GM18861 (cell line): ENCODE data around the gene TTLL11.

Experiments
- ATAC-seq: cut with Tn5 transposase; IDR thresholded peaks from one replicate; pipeline ENCODE4 v1.9.1; 2021; ENCODE audit not compliant: unreplicated experiment

TTLL11 gene

DNA sequence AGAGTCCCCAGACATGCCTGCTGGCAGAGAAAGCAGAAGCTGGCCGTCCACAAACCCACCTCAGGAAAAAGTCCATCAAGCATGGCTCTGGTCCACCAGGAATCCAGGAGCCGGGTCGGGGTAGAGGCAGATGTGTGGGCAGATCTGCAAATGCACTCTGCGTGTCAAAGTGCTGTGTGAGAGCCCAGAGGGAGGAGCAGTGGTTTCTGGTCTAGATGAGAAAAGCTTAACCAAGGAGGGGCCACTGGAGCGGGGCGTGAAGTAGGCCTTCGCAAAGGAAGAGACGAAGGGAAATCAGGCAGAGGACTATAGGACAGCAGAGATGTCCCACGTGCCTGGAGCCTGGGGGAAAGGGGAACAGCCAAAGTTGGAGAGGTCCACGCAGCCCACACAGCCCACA is 40.0 kb downstream of the TTLL11 start:
- no peak for ATAC-seq

DNA sequence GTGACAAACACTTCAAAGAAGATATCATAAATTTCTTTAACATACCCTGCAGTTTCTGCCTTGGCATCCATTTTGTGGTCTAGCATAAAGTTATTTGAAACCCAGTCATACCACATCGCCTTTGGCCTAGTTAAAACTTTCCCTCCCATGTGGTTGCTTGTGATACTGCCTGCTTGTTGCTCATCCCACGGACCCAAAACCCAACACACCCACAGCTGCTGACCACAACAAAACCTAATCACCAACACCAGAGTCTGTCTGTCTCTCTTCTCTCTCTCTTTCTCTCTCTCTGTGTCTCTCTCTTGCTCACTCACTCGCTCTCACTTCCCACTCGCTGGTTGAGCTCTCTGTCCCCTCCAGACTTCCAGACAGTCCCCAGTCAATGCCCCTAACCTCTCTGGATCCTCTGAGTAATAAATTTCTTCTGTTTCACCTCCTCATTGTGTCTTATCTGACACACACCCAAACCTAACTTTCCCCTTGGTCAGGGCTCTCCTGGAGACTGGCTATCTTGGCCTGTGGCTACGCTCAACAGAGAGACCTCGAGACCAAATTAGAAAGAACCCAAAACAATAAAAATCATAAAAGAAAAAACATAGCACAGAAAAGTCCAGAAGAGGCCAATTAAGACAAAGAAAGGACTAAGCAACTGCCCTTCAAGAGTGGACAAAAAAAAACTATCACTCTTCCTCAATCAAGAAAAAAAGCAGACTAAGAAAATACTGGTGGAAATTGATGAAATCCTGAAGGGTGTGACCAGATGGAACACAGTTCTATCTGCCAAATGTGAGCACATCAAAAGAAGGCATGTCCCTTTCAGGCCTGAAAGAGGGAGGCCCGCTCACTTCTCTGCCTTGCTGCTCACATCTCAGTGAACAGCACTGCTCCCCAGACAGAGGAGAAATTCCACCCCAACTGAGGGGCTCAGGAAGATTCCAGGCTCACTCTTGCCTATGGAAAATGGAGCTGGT is 41.5 kb downstream of the TTLL11 start:
- ATAC-seq = no peak

DNA sequence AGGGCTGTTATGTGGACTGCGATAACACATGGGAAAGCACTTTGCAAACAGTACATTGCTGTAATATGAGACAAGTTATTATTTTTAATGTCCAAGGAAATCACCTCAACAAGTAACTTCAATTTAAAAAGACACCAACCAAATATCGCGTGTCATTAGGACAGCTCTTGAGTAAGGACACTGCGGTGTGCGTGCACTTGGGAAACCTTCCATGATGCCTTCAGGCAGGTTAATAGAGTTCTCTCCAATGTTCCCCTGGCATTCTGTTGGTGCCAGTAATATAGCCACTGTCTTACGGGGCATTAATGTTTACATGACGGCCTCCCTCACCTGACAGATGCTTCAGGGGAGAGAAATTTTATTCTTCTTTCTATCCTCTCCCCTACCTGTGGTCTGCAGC is 42.9 kb downstream of the TTLL11 start:
- no peak for ATAC-seq

DNA sequence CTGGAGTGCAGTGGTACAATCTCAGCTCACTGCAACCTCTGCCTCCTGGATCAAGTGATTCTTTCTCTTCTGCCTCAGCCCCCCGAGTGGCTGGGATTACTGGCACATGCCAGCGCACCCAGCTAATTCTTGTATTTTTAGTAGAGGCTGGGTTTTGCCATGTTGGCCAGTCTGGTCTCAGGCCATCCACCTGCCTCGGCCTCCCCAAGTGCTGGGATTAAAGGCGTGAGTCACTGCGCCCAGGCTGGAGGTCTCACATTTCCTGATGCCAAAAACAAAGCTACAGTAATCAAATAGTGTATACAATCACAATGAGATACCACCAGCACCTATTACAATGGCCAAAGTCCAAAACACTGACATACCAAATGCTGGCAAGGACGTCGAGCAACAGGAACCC is 51.1 kb downstream of the TTLL11 start:
- ATAC-seq = no peak

DNA sequence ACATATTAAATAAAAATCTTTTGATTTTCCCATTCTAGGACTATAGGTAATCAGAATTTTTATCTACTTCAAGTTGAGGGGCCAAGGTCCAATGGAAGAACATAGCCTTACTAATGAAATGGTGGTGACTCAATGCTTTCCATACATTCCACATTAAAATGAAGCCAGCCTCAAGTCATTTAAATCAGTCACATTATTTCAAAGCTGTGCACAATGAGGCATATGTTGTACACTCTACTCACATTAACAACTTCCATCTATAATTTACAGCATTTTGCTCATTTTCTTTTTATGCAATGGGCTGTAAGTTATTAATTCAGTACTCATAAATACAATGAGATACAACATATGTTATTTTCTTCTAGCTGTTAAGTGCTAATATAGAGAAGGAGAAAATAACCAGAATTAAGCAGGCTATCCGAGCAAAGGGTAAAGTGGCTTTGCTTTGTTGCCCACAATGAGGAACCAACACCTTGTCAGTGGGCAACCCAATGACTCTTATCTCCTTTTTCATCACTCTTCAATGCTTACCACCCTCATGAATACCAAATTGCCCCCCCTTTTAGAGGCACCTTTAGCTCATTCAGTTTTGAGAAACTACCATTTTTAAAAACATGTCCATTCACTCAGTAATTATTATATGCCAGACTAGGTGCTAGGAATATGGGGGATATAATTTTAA is 52.4 kb downstream of the TTLL11 start:
- no peak for ATAC-seq

DNA sequence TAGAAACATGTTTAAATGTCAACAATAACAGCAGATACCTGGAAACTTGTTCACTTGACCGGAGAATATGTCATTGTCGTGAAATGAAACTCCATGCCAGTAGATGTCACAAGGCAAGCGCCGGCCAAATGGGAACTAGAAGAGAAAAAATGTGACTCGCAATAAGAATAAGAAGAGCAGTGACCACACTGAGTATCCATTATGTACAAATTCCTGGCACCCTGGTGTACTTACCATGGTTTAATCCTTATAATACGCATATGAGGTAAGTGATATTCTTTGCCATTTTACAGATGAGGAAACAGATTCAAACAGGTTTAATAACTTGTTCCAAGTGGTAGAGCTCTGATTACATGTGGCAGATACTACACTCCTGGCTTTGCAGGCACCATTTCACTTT is 53.9 kb downstream of the TTLL11 start:
- ATAC-seq = no peak

DNA sequence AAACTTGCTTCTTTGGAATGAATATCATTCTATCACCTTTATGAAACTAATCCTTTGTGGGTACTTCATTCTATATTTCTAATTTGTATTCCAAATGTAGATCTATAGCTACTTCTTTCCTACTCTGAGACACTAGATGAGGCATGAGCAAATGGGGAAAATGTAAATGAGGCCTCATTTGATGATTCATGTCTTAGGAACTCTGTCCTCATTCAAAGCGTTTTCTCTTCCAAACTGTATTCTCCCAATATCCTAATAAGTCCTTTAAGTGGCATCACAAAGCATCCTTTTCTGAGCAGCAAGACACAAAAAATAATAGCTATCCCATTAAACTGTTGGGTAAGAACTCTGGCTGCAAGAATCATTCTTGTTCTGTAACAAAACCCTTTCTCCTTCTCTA is 56.1 kb downstream of the TTLL11 start:
- ATAC-seq = no peak

DNA sequence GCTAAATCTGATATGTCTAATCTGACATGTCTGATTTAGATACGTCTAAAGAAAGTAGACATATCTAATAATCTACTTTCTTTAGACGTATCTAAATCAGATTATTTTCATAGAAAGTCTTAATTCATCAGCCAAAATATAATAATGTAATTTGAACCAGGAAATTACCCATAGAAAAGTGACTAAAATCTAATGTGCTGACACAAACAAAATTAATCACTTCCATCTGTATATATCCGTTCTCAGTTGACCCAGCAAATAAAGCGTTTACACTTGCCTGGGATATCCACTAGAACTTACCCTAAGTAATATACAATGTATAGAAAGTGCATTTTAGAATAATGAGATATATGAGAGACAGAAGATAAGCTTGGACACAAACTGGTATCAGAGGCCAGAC is 56.7 kb downstream of the TTLL11 start:
- ATAC-seq = no peak

DNA sequence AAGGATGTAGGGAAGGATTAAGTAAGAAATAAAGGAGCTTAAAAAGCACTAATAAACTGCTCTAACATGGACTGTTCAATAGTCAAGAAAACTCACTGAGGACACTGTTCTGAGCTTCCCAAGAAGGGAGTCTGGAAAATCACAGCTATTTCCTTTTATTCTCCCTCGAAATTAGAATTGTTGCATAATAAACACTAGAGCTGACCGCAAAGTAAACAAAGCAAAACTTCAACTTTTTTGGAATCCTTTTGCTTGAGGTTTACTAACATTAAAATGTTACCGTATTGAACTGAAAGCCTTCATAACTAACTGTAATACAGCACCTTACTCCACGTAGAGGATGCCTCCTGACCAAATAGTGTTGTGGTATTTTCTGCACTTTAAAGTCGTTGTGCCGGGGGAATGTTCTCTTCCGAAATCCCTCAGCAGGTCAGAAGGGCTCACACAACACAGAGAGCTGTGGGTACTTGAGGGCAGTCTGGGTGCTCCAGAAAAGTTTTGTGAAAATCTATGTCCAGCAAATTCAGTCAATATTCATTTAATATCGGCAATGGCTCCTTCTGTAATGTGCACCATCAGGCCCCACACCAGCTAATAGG is 59.2 kb downstream of the TTLL11 start:
- no peak for ATAC-seq

DNA sequence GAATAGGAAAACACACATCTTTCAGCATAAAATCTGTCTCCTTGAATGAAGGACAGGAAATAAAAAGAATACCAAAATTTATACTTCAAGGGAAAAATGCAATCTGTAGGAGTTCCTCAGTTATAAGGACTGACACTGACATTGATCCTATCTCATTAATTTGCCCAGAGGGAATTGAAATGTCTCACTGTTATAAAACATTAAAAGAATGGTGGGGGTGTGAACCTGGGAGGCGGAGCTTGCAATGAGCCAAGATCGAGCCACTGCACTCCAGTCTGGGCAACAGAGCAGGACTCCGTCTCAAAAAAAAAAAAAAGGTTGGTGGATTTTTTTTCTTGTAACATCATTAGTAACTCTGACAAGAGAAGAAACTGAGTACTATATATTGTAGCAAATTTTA is 60.8 kb downstream of the TTLL11 start:
- no peak for ATAC-seq

DNA sequence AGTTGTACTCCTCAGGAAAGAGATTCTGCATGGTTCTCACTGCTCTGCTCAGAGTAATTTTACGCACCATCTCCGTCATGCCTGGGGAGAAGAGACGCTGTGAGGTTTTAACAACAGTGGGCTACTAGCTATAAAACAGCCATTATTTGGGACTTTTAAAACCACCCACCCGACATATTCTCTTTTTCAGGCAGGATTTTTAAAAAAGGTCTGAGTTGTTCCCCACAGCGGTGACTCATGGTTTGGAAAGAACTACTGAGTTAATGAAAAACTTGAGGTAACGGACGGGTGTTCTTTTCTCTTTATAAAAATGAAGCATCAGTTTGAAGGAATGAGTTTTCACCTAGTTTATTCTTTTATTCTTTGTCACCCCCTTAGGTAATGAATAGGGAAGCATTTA is 61.3 kb downstream of the TTLL11 start:
- no peak for ATAC-seq

DNA sequence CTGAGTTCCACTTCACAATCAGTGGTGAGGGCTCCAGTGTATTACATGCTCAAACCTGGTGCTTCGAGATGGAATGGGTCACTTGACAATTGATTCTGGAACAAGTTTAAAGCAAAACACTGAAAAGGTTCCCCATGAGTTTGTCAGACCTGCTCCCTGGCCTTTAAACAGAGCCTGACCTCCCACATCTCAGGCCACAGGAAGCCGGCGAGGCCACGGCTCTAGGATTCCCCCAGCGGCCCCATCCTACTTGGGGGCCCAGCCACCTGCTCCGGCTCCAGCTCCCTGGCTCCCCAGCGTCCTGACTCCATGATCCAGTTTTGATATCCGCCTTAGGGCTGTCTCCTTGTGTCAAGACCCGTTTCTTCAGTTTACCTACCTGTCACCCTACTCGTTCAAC is 62.0 kb downstream of the TTLL11 start:
- no peak for ATAC-seq

DNA sequence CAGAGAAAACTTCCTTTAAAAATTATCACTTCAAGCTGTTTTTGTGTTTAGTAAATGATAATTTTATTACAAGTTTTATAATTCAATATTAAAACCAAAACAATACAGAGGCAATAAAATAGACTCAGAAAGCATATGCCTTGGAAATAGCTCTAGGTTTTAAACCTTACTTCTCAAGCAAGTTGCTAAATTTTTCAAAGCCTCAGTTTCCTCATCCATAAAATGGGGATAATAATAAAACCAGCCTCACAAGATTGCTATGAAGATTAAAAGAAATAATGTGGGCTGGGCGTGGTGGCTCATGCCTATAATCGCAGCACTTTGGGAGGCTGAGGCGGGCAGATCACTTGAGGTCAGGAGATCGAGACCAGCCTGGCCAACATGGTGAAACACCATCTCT is 62.8 kb downstream of the TTLL11 start:
- ATAC-seq = no peak

DNA sequence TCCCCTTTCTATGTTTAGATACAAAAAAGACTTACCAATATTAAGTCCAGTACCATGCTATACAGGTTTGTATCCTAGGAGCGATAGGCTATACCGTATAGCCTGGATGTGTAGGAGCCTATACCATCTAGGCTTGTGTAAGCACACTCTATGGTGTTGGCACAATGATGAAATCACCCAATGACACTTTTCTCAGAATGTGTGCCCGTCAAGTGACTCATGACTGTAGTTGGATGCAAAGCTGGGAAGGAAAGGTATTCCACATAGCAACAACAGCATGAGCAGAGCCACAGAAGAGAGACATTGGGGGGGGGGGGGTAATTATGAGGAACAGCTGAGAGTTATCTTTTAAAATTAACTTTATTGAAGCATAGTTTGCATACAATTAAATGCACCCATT is 63.2 kb downstream of the TTLL11 start:
- no peak for ATAC-seq

DNA sequence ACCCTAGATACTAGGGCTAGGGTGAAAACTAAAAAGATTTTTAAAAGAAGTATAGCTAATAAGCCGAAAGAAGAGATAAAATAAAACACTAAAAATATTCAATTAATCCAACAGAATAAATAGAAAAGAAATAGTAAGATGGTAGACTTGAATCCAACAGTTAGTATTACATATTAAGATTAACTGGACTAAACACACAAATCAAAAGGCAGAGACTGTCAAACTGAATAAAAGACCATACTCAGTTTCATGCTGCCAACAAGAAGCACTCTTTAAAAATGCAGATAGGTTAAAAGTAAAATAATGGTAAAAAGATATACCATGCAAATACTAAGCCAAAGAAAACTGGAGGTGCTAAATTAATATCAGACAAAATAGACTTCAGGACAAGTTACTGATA is 65.0 kb downstream of the TTLL11 start:
- no peak for ATAC-seq

DNA sequence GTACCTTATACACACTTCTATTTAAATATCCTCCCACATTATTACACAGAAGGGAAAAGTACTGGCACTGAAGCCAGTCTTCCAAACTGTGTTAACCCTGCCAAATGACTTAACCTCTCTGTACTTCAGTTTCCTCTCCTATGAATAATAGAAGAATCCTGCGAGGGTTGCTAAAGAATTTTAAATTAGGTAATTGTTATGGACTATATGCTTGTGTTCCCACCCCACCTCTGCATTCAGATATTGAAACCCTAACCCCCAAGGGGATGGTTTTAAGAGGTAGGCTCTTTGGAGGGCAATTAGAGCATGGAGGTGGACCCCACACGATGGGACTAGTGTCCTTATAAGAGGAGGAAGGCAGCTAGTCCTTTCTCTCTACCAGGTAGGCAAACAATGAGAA is 72.7 kb downstream of the TTLL11 start:
- no peak for ATAC-seq

DNA sequence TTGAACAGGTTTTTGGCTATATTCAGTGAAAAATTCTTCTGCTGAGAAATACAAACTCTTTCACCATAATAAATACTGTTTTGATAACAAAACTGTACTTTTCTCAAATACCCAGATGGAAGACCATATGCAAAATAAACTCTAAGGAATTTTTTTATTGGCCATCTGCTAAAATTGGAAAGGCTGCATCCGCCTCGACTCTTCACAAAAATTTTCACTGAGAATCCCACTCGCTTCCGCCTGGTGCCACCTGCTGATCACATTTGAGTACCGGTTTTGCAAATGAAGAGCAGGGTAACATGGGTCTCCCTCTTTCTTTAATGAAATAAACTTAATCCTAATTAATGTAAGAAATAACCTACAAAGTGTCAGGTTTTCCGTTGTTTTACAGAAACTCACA is 76.4 kb downstream of the TTLL11 start:
- no peak for ATAC-seq

DNA sequence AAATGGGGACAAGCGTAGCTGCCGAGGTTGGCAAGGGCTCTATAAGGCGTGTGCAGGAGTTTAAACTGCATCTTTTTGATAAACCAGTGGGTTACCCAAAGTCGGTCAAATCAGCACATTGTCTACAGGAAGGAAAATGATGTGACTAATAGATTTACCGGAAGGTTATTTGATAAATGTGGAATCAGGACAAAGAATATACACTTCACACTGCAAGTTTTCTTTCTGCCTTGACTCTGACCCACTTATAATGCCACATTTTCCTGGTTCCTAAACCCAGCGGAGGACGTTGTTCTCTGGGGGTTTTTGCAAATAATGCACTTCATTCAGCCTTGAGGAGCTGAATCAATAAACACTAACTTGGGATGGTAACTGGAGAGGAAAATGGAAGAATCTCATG is 76.8 kb downstream of the TTLL11 start:
- ATAC-seq = no peak

DNA sequence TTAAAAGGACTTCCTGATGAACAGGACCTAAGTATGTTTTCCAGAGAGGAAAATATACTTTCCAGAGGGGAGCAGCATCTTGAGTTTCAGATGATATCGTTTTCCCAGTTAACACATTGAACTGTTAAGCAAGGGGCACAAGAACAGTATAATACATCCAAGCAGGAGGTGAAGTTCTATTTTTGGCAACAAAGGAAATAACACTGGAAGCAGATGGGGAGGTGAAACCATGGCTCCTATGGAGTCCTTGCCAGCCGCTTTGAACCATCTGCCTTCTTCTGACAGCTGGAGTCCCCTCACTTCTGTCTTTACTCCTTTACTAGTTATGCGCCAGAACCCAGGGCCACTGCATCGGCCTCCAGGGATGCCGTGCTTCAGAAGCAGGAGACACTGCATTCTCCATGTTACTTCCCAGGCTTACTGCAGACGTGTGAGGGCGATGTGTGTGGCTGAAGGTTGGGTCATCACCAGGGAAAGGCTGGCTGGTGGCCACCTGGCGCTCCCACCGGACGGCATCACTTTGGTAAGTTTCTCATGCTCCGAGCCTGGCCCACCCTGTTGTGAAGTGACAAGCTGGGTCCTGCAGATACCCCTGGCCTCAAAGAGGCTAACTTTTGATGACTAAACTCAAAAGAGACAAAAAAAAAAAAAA is 77.8 kb downstream of the TTLL11 start:
- ATAC-seq = no peak

DNA sequence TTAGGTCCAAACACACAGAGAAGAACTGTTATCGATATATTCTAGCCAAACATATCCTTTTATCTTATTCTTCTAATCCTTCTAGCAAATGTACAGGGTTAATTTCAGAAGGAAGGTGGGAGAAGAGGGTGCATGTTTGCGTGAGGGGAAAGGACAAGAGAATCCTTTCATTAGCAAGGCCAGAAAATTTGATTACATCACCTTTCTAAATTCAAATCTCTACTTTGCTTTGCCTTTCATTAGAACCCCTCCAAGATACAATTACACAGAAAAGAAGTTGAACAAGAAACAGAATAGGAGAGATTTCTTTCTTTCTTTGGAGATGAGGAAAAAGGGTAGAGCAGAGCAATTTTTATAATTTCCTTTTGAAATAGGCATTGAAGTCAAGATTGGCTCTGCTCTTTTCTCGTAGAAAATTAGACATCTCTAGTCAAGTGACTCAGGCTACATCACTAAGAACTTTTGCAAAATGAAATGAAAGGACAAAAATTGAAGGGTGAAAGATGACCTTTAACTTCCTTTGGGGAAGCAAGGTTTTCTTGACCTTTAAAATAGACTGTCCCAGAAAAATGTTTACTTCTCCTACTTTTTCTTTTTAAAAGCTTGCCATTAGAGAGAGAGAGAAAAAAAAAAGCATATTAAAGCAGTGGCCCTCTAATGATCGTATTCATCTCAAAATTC is 81.2 kb downstream of the TTLL11 start:
- ATAC-seq = no peak

DNA sequence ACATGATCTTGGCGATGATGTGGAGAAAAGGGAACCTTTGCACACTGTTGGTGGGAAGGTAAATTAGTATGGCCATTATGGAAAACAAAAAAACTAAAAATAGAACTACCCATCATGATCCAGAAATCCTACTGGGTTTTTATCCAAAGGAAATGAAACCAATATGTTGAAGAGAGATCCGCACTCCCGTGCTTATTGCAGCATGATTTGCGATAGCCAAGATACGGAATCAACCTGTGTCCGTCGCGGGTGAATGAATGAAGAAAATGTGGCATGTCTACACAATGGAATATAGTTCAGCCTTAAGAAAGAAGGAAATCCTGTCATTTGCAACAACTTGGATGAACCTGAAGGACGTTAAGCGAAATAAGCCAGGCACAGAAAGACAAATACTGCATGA is 84.5 kb downstream of the TTLL11 start:
- ATAC-seq = no peak
